Daoy (cell line): ENCODE measurements around the gene EBPL. TPM values are rescaled to one million over a fixed set of nuclear protein-coding genes. Genes with fewer than 3 reads are reported as not detected.
"Not testable (repeated sequence)": the region's sequence is repeated elsewhere in the genome, so short reads cannot be mapped to it uniquely, and the experiment has no call there.

Source experiments
- DNase-seq: peaks from one replicate; pipeline ENCODE4 v3.0.0-alpha.2; 2015; ENCODE audit warnings: low read depth
- total RNA-seq: library from RNA; depleted of rRNA; stranded (reverse); fragments of >200 nt; shearing (Covaris generic); gene quantifications from 2 replicates; pipeline ENCODE4 v1.2.3, GENCODE V29; 2014; rRNA removed

EBPL gene
- total RNA-seq, 1 experiment from 2014 or later = 94.9 TPM

GRCh38 chr13:49635599-49636433, 55.5 kb downstream of the EBPL start:
- DNase-seq = no peak

GRCh38 chr13:49633710-49634109, 57.6 kb downstream of the EBPL start:
- DNase-seq = no peak

- no peak for DNase-seq
Observed at GRCh38 chr13:49632156-49632555, 59.1 kb downstream of the EBPL start.

- DNase-seq = no peak
Observed at GRCh38 chr13:49630580-49630979, 60.7 kb downstream of the EBPL start.

GRCh38 chr13:49629947-49630346, 61.3 kb downstream of the EBPL start:
- no peak for DNase-seq

- DNase-seq = no peak
Observed at GRCh38 chr13:49629196-49629938, 61.9 kb downstream of the EBPL start.

GRCh38 chr13:49627831-49628652, 63.2 kb downstream of the EBPL start, which contains the start of gene ARL11:
TSS of gene ARL11 (plus strand) at chr13:49628507. CDS start at chr13:49630448, 1,941 bp downstream.
- DNase-seq = no peak

- DNase-seq = no peak
Observed at GRCh38 chr13:49625392-49626079, 65.8 kb downstream of the EBPL start.

- DNase-seq = no peak
Observed at GRCh38 chr13:49624229-49624628, 67.1 kb downstream of the EBPL start.

GRCh38 chr13:49622174-49622946, 68.9 kb downstream of the EBPL start:
- DNase-seq = no peak

GRCh38 chr13:49620170-49620621, 71.1 kb downstream of the EBPL start:
- DNase-seq = no peak

GRCh38 chr13:49616676-49617065, 74.6 kb downstream of the EBPL start:
- DNase-seq = no peak

GRCh38 chr13:49615836-49616675, 75.2 kb downstream of the EBPL start:
- DNase-seq = no peak

- not testable (repeated sequence) for DNase-seq
Observed at GRCh38 chr13:49612042-49612441, 79.2 kb downstream of the EBPL start.

Other genes with a start within 250 kb of the EBPL start
- 2.2 and 5.1 TPM in 2 replicates for gene CAB39L, start 247.4 kb downstream of the EBPL start, total RNA-seq
- 3.0 and 5.8 TPM in 2 replicates for gene SETDB2, start 247.2 kb downstream of the EBPL start, total RNA-seq
- gene PHF11, start 195.5 kb downstream of the EBPL start, total RNA-seq = 1.4 and 4.6 TPM in 2 replicates
- 5.0 and 10.6 TPM in 2 replicates for gene RCBTB1, start 105.9 kb downstream of the EBPL start, total RNA-seq
- gene ARL11, start 63.0 kb downstream of the EBPL start, total RNA-seq = not detected in 2 replicates
- 22.0 and 23.5 TPM in 2 replicates for gene KPNA3, start 101.2 kb upstream of the EBPL start, total RNA-seq
- 7.0 and 7.5 TPM in 2 replicates for gene SPRYD7, start 244.9 kb upstream of the EBPL start, total RNA-seq